ENCODE measurements around the gene ACE. TPM values are rescaled to one million over a fixed set of nuclear protein-coding genes. Genes with fewer than 3 reads are reported as not detected.

ACE gene
- total RNA-seq, 1 experiment from 2014 or later = 5.4 TPM

DNA sequence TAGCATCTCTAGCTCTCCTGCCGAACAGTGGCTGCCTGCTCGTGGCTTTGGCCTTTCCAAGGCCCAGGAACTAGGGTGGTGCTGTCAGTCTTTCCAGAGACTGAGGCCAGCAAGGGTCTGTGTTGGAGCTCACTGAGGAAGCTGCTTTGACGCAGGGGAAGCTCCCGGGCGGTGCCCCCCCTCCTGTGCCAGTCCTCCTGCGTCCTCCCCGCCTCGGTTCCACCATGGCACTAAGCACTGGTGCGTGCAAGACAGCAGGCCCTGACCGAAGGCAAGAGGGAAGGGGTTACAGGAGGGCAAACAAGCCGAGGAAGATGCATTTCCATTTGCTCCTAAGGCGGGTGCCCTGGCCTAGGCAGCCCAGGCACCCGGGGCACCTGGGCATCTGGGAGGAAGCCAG lies 35.2 kb upstream of the ACE start:
- Histone ChIP-seq H2BK12ac (ENCODE audit: insufficient read length, low read depth, low read length) (no peak overlapping the region), H4K20me1 (ENCODE audit: control insufficient read depth, insufficient read depth, insufficient read length) (peaks cover 4% of the 10 kb centered on the region), H3K9me3 (ENCODE audit: control insufficient read depth, low read depth, low read length) (no peaks in the 10 kb centered on the region), H3K56ac (ENCODE audit: insufficient read length, low read depth, low read length) (no peak overlapping the region), H4K8ac (replicated peaks; ENCODE audit: insufficient read length, low read depth, low read length) (no peak overlapping the region), H2BK15ac (ENCODE audit: low read depth, low read length) (no peak overlapping the region), H3K23ac (ENCODE audit: insufficient read length, low read depth, low read length) (no peak overlapping the region), H3K23me2 (ENCODE audit: insufficient read length, low read depth, low read length, poor library complexity, severe bottlenecking) (peaks cover 12% of the 10 kb centered on the region), H3K27ac (ENCODE audit: insufficient read length, low read depth, low read length) (no peak overlapping the region), H3K14ac (ENCODE audit: insufficient read depth, low read length) (no peak overlapping the region), H2BK120ac (ENCODE audit: low read depth, low read length, poor library complexity, severe bottlenecking) (no peak overlapping the region), H3K4me1 (ENCODE audit: insufficient read depth, low read length) (no peaks in the 10 kb centered on the region; the same call in 1 of the 2 replicates), H3K27me3 (ENCODE audit: insufficient read depth, low read length) (no peaks in the 10 kb centered on the region; the same call in 1 of the 2 replicates), H3T11ph (ENCODE audit: low read length) (no peak overlapping the region), H2BK20ac (ENCODE audit: low read depth, low read length, poor library complexity, severe bottlenecking) (no peak overlapping the region), H3K4me2 (ENCODE audit: insufficient read depth, insufficient read length, low read length) (no peak overlapping the region), H3K4ac (ENCODE audit: low read depth, low read length) (no peak overlapping the region), H3K79me2 (ENCODE audit: insufficient read depth, low read length) (no peaks in the 10 kb centered on the region), H4K91ac (ENCODE audit: insufficient read length, low read depth, low read length) (no peak overlapping the region), H3K9ac (ENCODE audit: extremely low read depth, insufficient read length, low read length) (no peak overlapping the region), H2BK5ac (ENCODE audit: insufficient read length, low read length) (no peak overlapping the region), H2AFZ (ENCODE audit: low read length) (no peak overlapping the region), H2AK5ac (ENCODE audit: insufficient read length, low read length) (no peak overlapping the region), H3K18ac (ENCODE audit: insufficient read length, low read depth, low read length) (no peak overlapping the region), H3K79me1 (ENCODE audit: insufficient read depth, low read depth, low read length, poor library complexity, severe bottlenecking) (no peaks in the 10 kb centered on the region), H4K5ac (ENCODE audit: insufficient read length, low read depth, low read length) (no peak overlapping the region)
- Mint-ChIP-seq H3K4me1 (peaks cover 18 to 36% of the 10 kb centered on the region in 2 experiments), H3K27ac (no peak overlapping the region), H3K4me3 (no peak overlapping the region), H3K9me3 (no peaks in the 10 kb centered on the region; a peak in 1 of 5 replicates), H3K27me3 (ENCODE audit: low read depth) (peaks cover 8% of the 10 kb centered on the region), H3K36me3 (ENCODE audit: insufficient read depth in 1 of 3, low read depth in 3 of 3) (peaks cover 0 to 2% (median 0%) of the 10 kb centered on the region in 3 experiments; a peak in 2 of 7 replicates)
- TF ChIP-seq, protein P1, sequence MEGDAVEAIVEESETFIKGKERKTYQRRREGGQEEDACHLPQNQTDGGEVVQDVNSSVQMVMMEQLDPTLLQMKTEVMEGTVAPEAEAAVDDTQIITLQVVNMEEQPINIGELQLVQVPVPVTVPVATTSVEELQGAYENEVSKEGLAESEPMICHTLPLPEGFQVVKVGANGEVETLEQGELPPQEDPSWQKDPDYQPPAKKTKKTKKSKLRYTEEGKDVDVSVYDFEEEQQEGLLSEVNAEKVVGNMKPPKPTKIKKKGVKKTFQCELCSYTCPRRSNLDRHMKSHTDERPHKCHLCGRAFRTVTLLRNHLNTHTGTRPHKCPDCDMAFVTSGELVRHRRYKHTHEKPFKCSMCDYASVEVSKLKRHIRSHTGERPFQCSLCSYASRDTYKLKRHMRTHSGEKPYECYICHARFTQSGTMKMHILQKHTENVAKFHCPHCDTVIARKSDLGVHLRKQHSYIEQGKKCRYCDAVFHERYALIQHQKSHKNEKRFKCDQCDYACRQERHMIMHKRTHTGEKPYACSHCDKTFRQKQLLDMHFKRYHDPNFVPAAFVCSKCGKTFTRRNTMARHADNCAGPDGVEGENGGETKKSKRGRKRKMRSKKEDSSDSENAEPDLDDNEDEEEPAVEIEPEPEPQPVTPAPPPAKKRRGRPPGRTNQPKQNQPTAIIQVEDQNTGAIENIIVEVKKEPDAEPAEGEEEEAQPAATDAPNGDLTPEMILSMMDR (conservative IDR thresholded peaks at IDR 0.05) = no peak
- WGBS (ENCODE audit: extremely low coverage, insufficient read length, low lambda C conversion rate) = no CpG with 5 or more reads among the region's 13 CpGs
- no peak for DNase-seq

Data from H9 (cell line).